Panc1 (cell line): ENCODE measurements around the gene SDCBP2. TPM values are rescaled to one million over a fixed set of nuclear protein-coding genes. Genes with fewer than 3 reads are reported as not detected.

Source experiments
- ATAC-seq: fragments of 200-7000 bp; cut with Tn5 transposase; 2 replicates; pipeline ENCODE4 v1.9.1; 2020; ENCODE audit warnings: mild to moderate bottlenecking, moderate library complexity
- BruUV-seq: library from RNA; stranded (reverse); fragments of 400-500 nt; replicated peaks from 2 replicates; lab custom pipeline; 2021; lab: Mats Ljungman, UMichigan
- CTCF ChIA-PET: fragments of 300-600 bp; sonication (Branson Sonifier 250); formaldehyde crosslinking; loops from one replicate; lab custom pipeline; 2022; ENCODE audit warnings: antibody characterized with exemption; lab: Charles Lee
- POLR2A ChIA-PET: fragments of 300-600 bp; sonication (Branson Sonifier 250); formaldehyde crosslinking; loops from one replicate; lab custom pipeline; 2022; ENCODE audit warnings: antibody characterized with exemption; lab: Charles Lee
- DNase-seq: peaks from one replicate; pipeline ENCODE4 v3.0.0-alpha.2; 2010; ENCODE audit warnings: low read depth, low spot score
- H3K27ac ChIP-seq: 2 replicates; pipeline ENCODE4 v1.5.1; 2011; ENCODE audit warnings: mild to moderate bottlenecking, low read length, inconsistent platforms
- H3K27me3 ChIP-seq: fragments of 200-500 bp; sonication (Bioruptor generic); 2 replicates; pipeline ENCODE4 v1.6.0; 2014; ENCODE audit warnings: low read length, inconsistent platforms; ENCODE audit not compliant: control insufficient read depth, insufficient read depth
- H3K36me3 ChIP-seq: fragments of 200-500 bp; sonication (Bioruptor generic); 2 replicates; pipeline ENCODE4 v1.5.1; 2014; ENCODE audit warnings: inconsistent platforms, mild to moderate bottlenecking, low read length, moderate library complexity; ENCODE audit not compliant: control insufficient read depth, insufficient read depth
- H3K4me1 ChIP-seq: 2 replicates; pipeline ENCODE4 v1.5.1; 2011; ENCODE audit warnings: inconsistent platforms, mild to moderate bottlenecking, low read length, moderate library complexity; ENCODE audit not compliant: control insufficient read depth, insufficient read depth
- H3K4me3 ChIP-seq, 2 experiments: 2 replicates each; pipeline ENCODE4 v1.5.1; 2011 to 2012; ENCODE audit warnings: low read depth in 2 of 2, low read length in 2 of 2, mild to moderate bottlenecking in 2 of 2, inconsistent platforms in 1 of 2, moderate library complexity in 1 of 2
- H3K9me3 ChIP-seq: fragments of 200-500 bp; sonication (Bioruptor generic); 2 replicates; pipeline ENCODE4 v1.5.1; 2014; ENCODE audit warnings: low read depth, mild to moderate bottlenecking, inconsistent platforms, low read length, moderate library complexity; ENCODE audit not compliant: control insufficient read depth, insufficient read depth
- POLR2AphosphoS5 ChIP-seq: IDR thresholded peaks from 2 replicates; pipeline ENCODE4 v1.6.1; 2012; ENCODE audit warnings: mild to moderate bottlenecking, low read depth, low read length, moderate library complexity
- SIN3A ChIP-seq: IDR thresholded peaks from 2 replicates; pipeline ENCODE4 v1.6.1; 2012; ENCODE audit warnings: low read depth, mild to moderate bottlenecking, low read length, moderate library complexity, borderline replicate concordance; ENCODE audit not compliant: insufficient read depth
- TCF7L2 ChIP-seq: IDR thresholded peaks from 2 replicates; pipeline ENCODE4 v1.6.1; 2011; ENCODE audit warnings: mild to moderate bottlenecking, low read depth, low read length, inconsistent platforms
- in situ Hi-C: cut with HindIII; loops from 2 replicates; pipeline ENCODE4 v1.10.0; 2016; ENCODE audit warnings: low sequenced_read_pairs, low pct_unique_long_range_greater_than_20kb
- intact Hi-C: fragments of 100-400 bp; cut with micrococcal nuclease; formaldehyde crosslinking; loops from one replicate; pipeline ENCODE4 v1.10.0; 2022; ENCODE audit not compliant: unreplicated experiment
- total RNA-seq: library from RNA; stranded (reverse); gene quantifications from one replicate; pipeline ENCODE4 v1.2.1, GENCODE V29; 2021; ENCODE audit not compliant: unreplicated experiment
- TF ChIP-seq, protein P1 (sequence below): fragments of 450-650 bp; IDR thresholded peaks from 2 replicates; pipeline ENCODE4 v1.5.1; 2017; ENCODE audit warnings: mild to moderate bottlenecking
- TF ChIP-seq, protein P2 (sequence below), 2 experiments: IDR thresholded peaks; 2 replicates each; pipeline ENCODE4 v1.6.1; 2011 to 2012; ENCODE audit warnings: low read depth in 2 of 2, control low read depth in 1 of 2, low read length in 1 of 2, mild to moderate bottlenecking in 1 of 2, moderate library complexity in 1 of 2; ENCODE audit not compliant: insufficient read depth in 1 of 2

SDCBP2 gene
- total RNA-seq, 1 experiment from 2014 or later: 1.8 TPM

DNA sequence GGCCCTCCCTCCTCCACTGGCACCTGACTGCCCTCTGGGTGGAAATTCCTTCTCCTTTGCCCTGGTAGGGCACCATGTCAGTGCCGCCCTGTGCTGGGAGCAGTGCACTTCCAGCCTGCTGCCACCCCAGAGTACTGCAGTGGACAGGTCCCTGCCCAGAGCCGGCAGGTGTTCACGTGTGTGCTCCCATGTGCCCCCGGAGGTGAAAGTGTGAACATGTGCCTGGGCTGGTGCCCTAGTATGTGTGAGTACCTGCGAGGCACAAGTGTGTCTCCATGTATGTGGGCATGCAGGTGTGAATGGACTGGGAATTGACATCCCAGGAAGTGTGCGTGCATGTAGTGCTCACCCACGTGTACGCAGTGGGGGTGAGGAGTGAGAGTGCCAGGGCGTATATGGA, 29.4 kb downstream of the SDCBP2 start:
- peak; percentile 69 for ATAC-seq
- no peak overlapping the region for H3K4me3 ChIP-seq
- H3K9me3 ChIP-seq: no peaks in the 10 kb centered on the region
- in situ Hi-C loops: no loop called here
- intact Hi-C loops: no loop called here
- no peak overlapping the region for H3K27ac ChIP-seq
- POLR2A ChIA-PET: no interaction called here
- CTCF ChIA-PET: no interaction called here
- TF ChIP-seq POLR2AphosphoS5 (no peak), SIN3A (no peak), TCF7L2 (no peak)
- TF ChIP-seq, protein P1, sequence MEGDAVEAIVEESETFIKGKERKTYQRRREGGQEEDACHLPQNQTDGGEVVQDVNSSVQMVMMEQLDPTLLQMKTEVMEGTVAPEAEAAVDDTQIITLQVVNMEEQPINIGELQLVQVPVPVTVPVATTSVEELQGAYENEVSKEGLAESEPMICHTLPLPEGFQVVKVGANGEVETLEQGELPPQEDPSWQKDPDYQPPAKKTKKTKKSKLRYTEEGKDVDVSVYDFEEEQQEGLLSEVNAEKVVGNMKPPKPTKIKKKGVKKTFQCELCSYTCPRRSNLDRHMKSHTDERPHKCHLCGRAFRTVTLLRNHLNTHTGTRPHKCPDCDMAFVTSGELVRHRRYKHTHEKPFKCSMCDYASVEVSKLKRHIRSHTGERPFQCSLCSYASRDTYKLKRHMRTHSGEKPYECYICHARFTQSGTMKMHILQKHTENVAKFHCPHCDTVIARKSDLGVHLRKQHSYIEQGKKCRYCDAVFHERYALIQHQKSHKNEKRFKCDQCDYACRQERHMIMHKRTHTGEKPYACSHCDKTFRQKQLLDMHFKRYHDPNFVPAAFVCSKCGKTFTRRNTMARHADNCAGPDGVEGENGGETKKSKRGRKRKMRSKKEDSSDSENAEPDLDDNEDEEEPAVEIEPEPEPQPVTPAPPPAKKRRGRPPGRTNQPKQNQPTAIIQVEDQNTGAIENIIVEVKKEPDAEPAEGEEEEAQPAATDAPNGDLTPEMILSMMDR: no peak
- TF ChIP-seq, protein P2, sequence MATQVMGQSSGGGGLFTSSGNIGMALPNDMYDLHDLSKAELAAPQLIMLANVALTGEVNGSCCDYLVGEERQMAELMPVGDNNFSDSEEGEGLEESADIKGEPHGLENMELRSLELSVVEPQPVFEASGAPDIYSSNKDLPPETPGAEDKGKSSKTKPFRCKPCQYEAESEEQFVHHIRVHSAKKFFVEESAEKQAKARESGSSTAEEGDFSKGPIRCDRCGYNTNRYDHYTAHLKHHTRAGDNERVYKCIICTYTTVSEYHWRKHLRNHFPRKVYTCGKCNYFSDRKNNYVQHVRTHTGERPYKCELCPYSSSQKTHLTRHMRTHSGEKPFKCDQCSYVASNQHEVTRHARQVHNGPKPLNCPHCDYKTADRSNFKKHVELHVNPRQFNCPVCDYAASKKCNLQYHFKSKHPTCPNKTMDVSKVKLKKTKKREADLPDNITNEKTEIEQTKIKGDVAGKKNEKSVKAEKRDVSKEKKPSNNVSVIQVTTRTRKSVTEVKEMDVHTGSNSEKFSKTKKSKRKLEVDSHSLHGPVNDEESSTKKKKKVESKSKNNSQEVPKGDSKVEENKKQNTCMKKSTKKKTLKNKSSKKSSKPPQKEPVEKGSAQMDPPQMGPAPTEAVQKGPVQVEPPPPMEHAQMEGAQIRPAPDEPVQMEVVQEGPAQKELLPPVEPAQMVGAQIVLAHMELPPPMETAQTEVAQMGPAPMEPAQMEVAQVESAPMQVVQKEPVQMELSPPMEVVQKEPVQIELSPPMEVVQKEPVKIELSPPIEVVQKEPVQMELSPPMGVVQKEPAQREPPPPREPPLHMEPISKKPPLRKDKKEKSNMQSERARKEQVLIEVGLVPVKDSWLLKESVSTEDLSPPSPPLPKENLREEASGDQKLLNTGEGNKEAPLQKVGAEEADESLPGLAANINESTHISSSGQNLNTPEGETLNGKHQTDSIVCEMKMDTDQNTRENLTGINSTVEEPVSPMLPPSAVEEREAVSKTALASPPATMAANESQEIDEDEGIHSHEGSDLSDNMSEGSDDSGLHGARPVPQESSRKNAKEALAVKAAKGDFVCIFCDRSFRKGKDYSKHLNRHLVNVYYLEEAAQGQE (IDR thresholded peaks at IDR 0.05; ENCODE audit: insufficient read depth in 1 of 2, low read depth in 2 of 2, low read length in 1 of 2): no peak
- no peaks in the 10 kb centered on the region for H3K36me3 ChIP-seq
- no peaks in the 10 kb centered on the region for H3K27me3 ChIP-seq
- no peak for DNase-seq
- H3K4me1 ChIP-seq: peaks cover 3% of the 10 kb centered on the region
- no TSS peak for BruUV-seq

DNA sequence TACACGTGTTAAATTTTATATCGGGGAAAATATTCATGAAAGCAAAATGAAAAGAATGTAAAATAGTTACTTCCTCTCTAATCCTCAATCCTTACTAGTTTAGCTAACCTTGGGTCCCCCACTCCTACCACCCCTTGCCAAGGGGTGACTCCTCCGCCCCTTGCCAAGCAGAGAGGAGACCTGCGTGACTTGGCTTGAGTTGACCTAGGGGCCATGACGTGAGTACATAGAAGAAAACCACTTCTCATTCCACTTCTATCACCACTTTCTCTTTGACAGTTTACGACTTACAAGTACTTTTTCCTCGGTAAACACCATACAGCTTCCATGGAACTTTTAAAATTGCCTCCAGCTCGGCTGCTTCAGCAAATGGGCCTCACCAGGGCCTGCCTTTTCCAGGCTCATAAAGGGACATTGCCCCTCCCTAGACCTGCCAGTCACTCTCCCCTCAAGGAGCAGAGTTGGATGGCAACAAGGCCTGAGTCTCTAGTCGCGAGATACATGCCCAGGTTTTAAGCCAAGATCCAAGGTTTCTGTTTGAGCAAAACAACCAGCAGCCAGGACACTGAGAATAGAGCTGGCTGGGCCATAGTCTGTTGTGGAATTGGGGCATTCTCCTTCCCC, 29.9 kb downstream of the SDCBP2 start:
- Histone ChIP-seq H3K4me1 (peaks cover 3% of the 10 kb centered on the region), H3K27me3 (no peaks in the 10 kb centered on the region), H3K4me3 (no peak overlapping the region), H3K36me3 (no peaks in the 10 kb centered on the region), H3K9me3 (no peaks in the 10 kb centered on the region), H3K27ac (no peak overlapping the region)
- in situ Hi-C loops (no loop called here), intact Hi-C loops (no loop called here)
- TF ChIP-seq, protein P1: no peak
- no peak for TF ChIP-seq TCF7L2
- TF ChIP-seq POLR2AphosphoS5: no peak
- TF ChIP-seq, protein P2 (IDR thresholded peaks at IDR 0.05; ENCODE audit: insufficient read depth in 1 of 2, low read depth in 2 of 2, low read length in 1 of 2): no peak
- TF ChIP-seq SIN3A: no peak
- ChIA-PET POLR2A (no interaction called here), CTCF (interaction anchor here (0.7 kb wide), 1 partner anchor 187 kb away, joined by 6 read pairs; no protein-coding TSS in a partner anchor)
- no TSS peak for BruUV-seq
- DNase-seq (no peak), ATAC-seq (no peak)
